SKM-1 (cell line): ENCODE measurements around the gene PRSS22.

ENCODE experiments used
- DNase-seq: peaks from one replicate; lab custom pipeline; 2025; ENCODE audit not compliant: unreplicated experiment; lab: John Stamatoyannopoulos, UW

The PRSS22 gene

GRCh38 chr16:2852731-2853507 is 5.1 kb downstream of the PRSS22 start:
- no peak for DNase-seq

- no peak for DNase-seq
These were observed 5.8 kb downstream of the PRSS22 start for GRCh38 chr16:2852003-2852730.

- no peak for DNase-seq
These were observed 8.8 kb downstream of the PRSS22 start for GRCh38 chr16:2848933-2849725.

- DNase-seq = no peak
These were observed 11.3 kb downstream of the PRSS22 start for GRCh38 chr16:2846511-2847310.

- DNase-seq = no peak
These were observed 12.9 kb downstream of the PRSS22 start for GRCh38 chr16:2845116-2845515.

GRCh38 chr16:2843526-2843925 is 14.4 kb downstream of the PRSS22 start:
- no peak for DNase-seq

- DNase-seq = no peak
These were observed 15.5 kb downstream of the PRSS22 start for GRCh38 chr16:2842340-2843000.

- DNase-seq = no peak
These were observed 16.2 kb downstream of the PRSS22 start for GRCh38 chr16:2841606-2842339.

GRCh38 chr16:2840914-2841313 is 17.1 kb downstream of the PRSS22 start:
- no peak for DNase-seq

GRCh38 chr16:2839650-2840450 is 18.1 kb downstream of the PRSS22 start:
- DNase-seq = no peak

- peak; percentile 14 for DNase-seq
These were observed 19.0 kb downstream of the PRSS22 start for GRCh38 chr16:2838928-2839327.

- no peak for DNase-seq
These were observed 21.1 kb downstream of the PRSS22 start for GRCh38 chr16:2836646-2837508.

- DNase-seq = no peak
These were observed 22.1 kb downstream of the PRSS22 start for GRCh38 chr16:2835638-2836493.

- DNase-seq = no peak
These were observed 23.0 kb downstream of the PRSS22 start for GRCh38 chr16:2834968-2835367.

- DNase-seq = no peak
These were observed 24.2 kb downstream of the PRSS22 start for GRCh38 chr16:2833776-2834175.

- no peak for DNase-seq
These were observed 26.8 kb downstream of the PRSS22 start for GRCh38 chr16:2831203-2831602.

GRCh38 chr16:2830355-2830695 is 27.6 kb downstream of the PRSS22 start:
- DNase-seq = no peak
